ENCODE results near the gene MROH8. TPM values are rescaled to one million over a fixed set of nuclear protein-coding genes. Genes with fewer than 3 reads are reported as not detected.

MROH8 gene
- total RNA-seq, 2 experiments from 2014 or later = 1.3 to 5.7 TPM

- H3K9me2 ChIP-seq (ENCODE audit: insufficient read depth, low read length) = no peaks in the 10 kb centered on the region
- POLR2A ChIA-PET = interaction anchor here (0.7 kb wide), 1 partner anchor 15 kb away, joined by 3 read pairs; no protein-coding TSS in a partner anchor
- no peak for TF ChIP-seq EZH2phosphoT487 (IDR thresholded peaks at IDR 0.05; ENCODE audit: borderline replicate concordance, low read depth, low read length)
- no peak for TF ChIP-seq CTCF (conservative IDR thresholded peaks at IDR 0.05; ENCODE audit: low read length)
- H3K4me1 ChIP-seq (ENCODE audit: insufficient read depth, low read length, poor library complexity, severe bottlenecking) = no peaks in the 10 kb centered on the region
- peaks cover 100% of the 10 kb centered on the region for H3K36me3 ChIP-seq (ENCODE audit: insufficient read depth, low read length)
- H3K79me2 ChIP-seq (ENCODE audit: insufficient read depth, low read depth, low read length) = no peaks in the 10 kb centered on the region
- H3K27ac ChIP-seq (ENCODE audit: low read depth, low read length, poor library complexity, severe bottlenecking) = no peak overlapping the region
- no peak overlapping the region for H3K4me3 ChIP-seq (ENCODE audit: low read depth, low read length, poor library complexity, severe bottlenecking)
- no peaks in the 10 kb centered on the region for H4K20me1 ChIP-seq (ENCODE audit: insufficient read depth, low read length)
- no TSS peak for BruUV-seq (replicated peaks)
- CTCF ChIA-PET (ENCODE audit: unreplicated experiment) = no interaction called here
- H3K9me3 ChIP-seq (ENCODE audit: low read length) = no peaks in the 10 kb centered on the region
- no peak overlapping the region for H2AFZ ChIP-seq (ENCODE audit: low read length)
- DNase-seq (ENCODE audit: low spot score) = no peak
- intact Hi-C loops (cut with micrococcal nuclease; ENCODE audit: unreplicated experiment) = no loop called here
- no peak overlapping the region for H3K4me2 ChIP-seq (ENCODE audit: low read length)
Measured at GRCh38 chr20:37228082-37228481, 48.7 kb upstream of the MROH8 start.

- H2AFZ ChIP-seq (ENCODE audit: low read length) = no peak overlapping the region
- no peaks in the 10 kb centered on the region for H3K79me2 ChIP-seq (ENCODE audit: insufficient read depth, low read depth, low read length)
- H3K9me3 ChIP-seq (ENCODE audit: low read length) = no peaks in the 10 kb centered on the region
- TF ChIP-seq EZH2phosphoT487 (IDR thresholded peaks at IDR 0.05; ENCODE audit: borderline replicate concordance, low read depth, low read length) (no peak), CTCF (conservative IDR thresholded peaks at IDR 0.05; ENCODE audit: low read length) (no peak)
- intact Hi-C loops (cut with micrococcal nuclease; ENCODE audit: unreplicated experiment) = no loop called here
- no peak overlapping the region for H3K4me2 ChIP-seq (ENCODE audit: low read length)
- no peak overlapping the region for H3K27ac ChIP-seq (ENCODE audit: low read depth, low read length, poor library complexity, severe bottlenecking)
- no peak for DNase-seq (ENCODE audit: low spot score)
- POLR2A ChIA-PET = no interaction called here
- no peaks in the 10 kb centered on the region for H3K9me2 ChIP-seq (ENCODE audit: insufficient read depth, low read length)
- H3K36me3 ChIP-seq (ENCODE audit: insufficient read depth, low read length) = peaks cover 100% of the 10 kb centered on the region
- H3K4me3 ChIP-seq (ENCODE audit: low read depth, low read length, poor library complexity, severe bottlenecking) = no peak overlapping the region
- H4K20me1 ChIP-seq (ENCODE audit: insufficient read depth, low read length) = no peaks in the 10 kb centered on the region
- no peaks in the 10 kb centered on the region for H3K4me1 ChIP-seq (ENCODE audit: insufficient read depth, low read length, poor library complexity, severe bottlenecking)
- no TSS peak for BruUV-seq (replicated peaks)
- CTCF ChIA-PET (ENCODE audit: unreplicated experiment) = no interaction called here
Measured at GRCh38 chr20:37226889-37227288, 47.5 kb upstream of the MROH8 start.

- Histone ChIP-seq H3K4me1 (ENCODE audit: insufficient read depth, low read length, poor library complexity, severe bottlenecking) (no peaks in the 10 kb centered on the region), H3K27ac (ENCODE audit: low read depth, low read length, poor library complexity, severe bottlenecking) (no peak overlapping the region), H3K4me2 (ENCODE audit: low read length) (no peak overlapping the region), H4K20me1 (ENCODE audit: insufficient read depth, low read length) (no peaks in the 10 kb centered on the region), H3K36me3 (ENCODE audit: insufficient read depth, low read length) (peaks cover 98% of the 10 kb centered on the region), H3K79me2 (ENCODE audit: insufficient read depth, low read depth, low read length) (no peaks in the 10 kb centered on the region), H2AFZ (ENCODE audit: low read length) (no peak overlapping the region), H3K4me3 (ENCODE audit: low read depth, low read length, poor library complexity, severe bottlenecking) (no peak overlapping the region), H3K9me2 (ENCODE audit: insufficient read depth, low read length) (no peaks in the 10 kb centered on the region), H3K9me3 (ENCODE audit: low read length) (no peaks in the 10 kb centered on the region)
- DNase-seq (ENCODE audit: low spot score) = no peak
- TF ChIP-seq CTCF (conservative IDR thresholded peaks at IDR 0.05; ENCODE audit: low read length) = no peak
- no peak for TF ChIP-seq EZH2phosphoT487 (IDR thresholded peaks at IDR 0.05; ENCODE audit: borderline replicate concordance, low read depth, low read length)
- POLR2A ChIA-PET = no interaction called here
- intact Hi-C loops (cut with micrococcal nuclease; ENCODE audit: unreplicated experiment) = no loop called here
- CTCF ChIA-PET (ENCODE audit: unreplicated experiment) = interaction anchor here (1.1 kb wide), 1 partner anchor 33 kb away, joined by 3 read pairs; no protein-coding TSS in a partner anchor
- BruUV-seq (replicated peaks) = no TSS peak
Measured at GRCh38 chr20:37225146-37225545, 45.8 kb upstream of the MROH8 start.

Measured in OCI-LY7 (cell line).